HG03060 (cell line): ENCODE results near the gene NABP1.

Experiments
- ATAC-seq: cut with Tn5 transposase; IDR thresholded peaks from one replicate; pipeline ENCODE4 v1.9.1; 2021; ENCODE audit warnings: low read depth, moderate number of reproducible peaks; ENCODE audit not compliant: unreplicated experiment

NABP1 gene

GRCh38 chr2:191678437-191679100 lies 633 bp downstream of the NABP1 start:
- ATAC-seq = no peak

- peak; percentile 33 for ATAC-seq
Measured at GRCh38 chr2:191679818-191680600, 2.1 kb downstream of the NABP1 start.

DNA sequence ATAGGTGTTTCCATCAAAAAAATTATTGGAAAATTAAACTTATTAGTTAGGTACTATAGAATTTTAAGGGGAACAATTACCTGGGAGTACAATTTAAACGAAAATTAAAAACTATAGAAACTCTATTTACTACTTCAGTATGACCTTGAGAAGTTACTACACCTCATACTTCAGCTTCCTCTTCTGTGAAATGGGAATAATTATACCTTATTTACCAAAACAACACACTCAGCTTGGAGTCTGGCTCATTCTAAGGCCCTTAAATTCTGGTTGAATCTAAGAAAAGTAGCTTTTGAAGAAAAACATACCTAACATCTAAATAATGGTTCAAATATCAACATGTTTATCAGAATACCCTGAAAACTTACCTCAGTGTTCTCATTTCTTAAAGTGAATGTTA lies 2.7 kb downstream of the NABP1 start:
- ATAC-seq = no peak

DNA sequence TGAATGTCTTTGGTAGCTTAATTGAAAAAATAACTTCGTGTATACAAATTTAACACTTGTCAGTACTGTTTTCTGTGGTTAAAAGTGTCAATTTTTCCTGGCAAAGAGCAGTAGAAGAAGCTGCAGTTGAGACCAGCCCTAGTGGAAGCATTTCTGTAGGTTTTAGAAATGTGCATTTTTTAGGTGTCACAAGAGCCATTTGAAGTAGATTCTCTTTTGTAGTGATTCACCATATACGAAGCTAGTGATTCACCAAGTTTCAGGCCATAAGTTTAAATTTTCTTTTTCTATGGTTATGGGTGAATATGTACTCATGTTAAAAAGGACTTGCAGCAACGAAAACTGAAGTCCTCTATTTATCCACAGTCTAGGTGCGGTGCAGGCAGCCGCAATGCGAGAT lies 4.2 kb downstream of the NABP1 start:
- no peak for ATAC-seq

DNA sequence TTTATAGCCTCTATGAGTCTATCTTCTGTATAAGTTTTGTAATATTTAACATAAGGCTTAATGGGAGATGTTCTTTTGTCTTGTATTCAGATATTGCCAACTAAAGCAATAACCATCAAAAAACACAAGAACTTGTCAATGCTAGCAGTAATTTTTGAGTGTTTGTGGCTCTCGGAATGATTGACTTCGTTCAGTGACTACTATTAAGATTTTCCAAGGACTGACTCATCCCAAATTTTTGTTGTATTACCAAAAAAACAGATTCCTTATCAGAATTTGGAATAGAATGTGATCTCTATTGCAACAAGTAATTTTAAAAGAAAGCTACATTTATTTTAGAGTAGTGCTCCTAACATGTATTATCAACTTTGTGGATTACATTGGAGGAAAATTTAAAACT lies 8.1 kb downstream of the NABP1 start:
- ATAC-seq = no peak

- ATAC-seq = no peak
Measured at GRCh38 chr2:191686729-191687128, 8.8 kb downstream of the NABP1 start.

DNA sequence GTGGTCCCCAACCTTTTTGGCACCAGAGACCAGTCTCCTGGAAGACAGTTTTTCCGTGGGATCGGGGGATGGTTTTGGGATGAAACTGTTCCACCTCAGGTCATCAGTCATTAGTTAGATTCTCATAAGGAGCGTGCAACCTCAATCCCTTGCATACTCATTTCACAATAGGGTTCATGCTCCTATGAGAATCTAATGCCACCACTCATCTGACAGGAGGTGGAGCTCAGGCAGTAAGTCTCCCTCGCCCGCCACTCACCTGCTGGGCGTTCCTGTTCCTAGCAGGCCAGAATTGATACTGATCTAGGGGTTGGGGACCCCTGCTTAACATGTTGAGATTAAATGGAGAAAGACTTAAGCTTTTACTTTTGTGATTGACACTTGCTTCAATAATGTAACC lies 9.9 kb downstream of the NABP1 start:
- no peak for ATAC-seq

GRCh38 chr2:191688934-191689695 lies 11.2 kb downstream of the NABP1 start:
- ATAC-seq = no peak

DNA sequence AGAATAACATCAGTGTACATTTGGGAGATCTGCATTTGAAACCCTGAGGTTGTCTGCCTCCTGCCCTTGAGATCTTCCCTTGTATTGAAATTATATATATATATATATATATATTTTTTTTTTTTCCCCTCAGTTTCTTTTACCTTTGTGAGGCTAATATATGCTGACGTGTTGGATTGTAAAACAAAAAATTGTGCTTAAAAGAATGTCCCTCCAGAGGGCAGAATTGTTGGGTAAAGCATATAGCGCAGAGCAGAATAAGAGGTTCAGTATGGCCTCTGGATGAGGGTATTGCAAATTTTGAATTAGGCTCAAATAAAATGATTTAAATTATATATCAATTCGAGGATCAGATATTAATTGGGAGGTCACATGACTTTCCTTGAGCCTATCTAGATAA lies 12.4 kb downstream of the NABP1 start:
- ATAC-seq = no peak

DNA sequence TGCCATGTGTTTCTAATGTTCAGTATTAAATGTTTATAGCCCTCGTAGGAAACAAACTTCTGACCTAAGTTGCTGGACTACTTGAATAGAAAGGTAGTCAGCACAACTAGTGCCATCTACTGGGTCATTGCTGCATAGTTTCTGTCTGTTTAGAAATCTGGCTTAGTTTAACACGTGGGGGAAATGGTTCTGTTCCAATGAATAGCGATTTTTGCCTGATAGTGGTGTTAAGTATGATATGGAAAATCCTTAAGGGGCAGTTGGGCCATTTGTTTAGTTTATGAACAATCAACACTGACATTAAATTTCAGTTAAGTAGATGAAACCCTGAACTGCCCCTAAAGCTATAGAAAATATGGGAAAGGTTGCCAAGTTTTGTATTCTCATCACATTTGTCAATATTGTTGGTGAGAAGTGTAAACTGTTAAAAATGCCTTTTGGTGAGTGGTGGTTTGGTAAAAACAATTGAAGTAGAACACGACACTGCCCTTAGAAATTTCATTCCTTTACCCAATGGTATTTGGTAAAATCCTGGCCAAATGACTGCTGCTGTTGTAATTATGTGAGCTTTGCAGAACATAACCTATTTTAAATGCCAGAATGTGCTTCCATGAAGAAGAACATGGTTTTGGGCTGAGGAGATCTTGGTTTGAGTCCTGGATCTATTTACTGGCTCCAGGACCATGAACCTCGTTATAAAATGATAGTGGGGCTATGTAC lies 13.2 kb downstream of the NABP1 start:
- ATAC-seq = peak; percentile 62

- no peak for ATAC-seq
Measured at GRCh38 chr2:191691898-191692297, 14.0 kb downstream of the NABP1 start.

DNA sequence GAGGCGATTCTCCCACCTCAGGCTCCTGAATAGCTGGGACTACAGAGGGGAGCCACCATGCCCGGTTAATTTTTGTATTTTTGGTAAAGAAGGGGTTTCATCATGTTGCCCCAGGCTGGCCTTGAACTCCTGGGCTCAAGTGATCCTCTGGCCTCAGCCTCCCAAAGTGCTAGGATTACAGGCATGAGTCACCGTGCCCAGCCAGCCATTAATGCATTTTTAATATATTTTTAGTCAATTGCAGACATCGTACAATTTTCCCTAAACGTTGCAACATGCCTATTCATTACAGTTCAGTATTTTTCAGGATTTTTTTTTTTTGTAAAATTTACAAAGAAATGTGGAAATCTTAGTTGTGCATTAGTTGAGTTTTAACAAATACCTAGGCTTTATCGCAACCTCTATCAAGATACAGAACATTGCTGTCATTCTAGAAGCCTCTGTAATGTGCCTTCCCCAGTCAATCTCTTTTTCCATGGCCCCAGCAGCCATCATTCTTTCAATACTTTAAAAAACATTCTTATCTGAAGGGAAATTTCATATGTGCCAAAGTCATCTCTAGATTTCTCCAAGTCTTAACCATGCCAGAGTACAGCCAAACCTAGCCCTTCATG lies 14.7 kb downstream of the NABP1 start:
- ATAC-seq = no peak

- no peak for ATAC-seq
Measured at GRCh38 chr2:191693166-191693565, 15.2 kb downstream of the NABP1 start.

DNA sequence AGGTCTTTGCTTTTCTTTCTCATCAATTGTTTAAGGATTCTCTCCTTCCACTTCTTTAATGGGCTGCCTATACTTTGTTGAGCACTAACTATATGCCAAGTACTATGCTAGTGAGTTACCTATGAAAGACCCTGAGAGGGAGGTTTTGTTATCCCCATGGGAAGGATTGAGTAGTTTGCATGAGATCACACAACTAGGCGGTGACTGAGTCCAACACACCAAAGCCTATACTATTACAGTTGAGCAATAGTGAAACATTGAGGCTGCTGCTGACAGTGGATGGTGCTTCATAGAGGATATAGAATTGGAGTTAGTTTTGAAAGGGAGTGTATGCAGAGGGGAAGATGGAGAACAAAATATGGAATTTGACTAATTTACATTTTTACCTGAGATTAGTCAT lies 15.8 kb downstream of the NABP1 start:
- ATAC-seq = no peak

DNA sequence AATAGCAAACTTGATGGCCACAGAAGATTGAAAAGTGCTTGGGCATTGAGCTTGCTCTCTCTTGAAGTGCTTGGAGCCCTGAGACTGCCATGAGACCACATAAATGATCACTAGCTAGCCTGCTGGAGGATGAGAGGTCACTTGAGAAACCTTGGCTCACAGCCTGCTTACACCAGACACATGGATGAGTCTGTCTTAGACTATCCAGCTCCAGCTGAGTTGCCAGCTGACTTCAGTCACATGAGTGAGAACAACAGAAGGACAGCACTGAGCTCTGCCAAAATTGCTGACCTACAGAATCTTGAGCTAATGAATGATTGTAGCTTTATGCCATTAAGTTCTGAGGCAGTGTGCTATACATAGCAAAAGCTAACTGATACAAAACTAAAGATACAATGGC lies 18.1 kb downstream of the NABP1 start:
- no peak for ATAC-seq

DNA sequence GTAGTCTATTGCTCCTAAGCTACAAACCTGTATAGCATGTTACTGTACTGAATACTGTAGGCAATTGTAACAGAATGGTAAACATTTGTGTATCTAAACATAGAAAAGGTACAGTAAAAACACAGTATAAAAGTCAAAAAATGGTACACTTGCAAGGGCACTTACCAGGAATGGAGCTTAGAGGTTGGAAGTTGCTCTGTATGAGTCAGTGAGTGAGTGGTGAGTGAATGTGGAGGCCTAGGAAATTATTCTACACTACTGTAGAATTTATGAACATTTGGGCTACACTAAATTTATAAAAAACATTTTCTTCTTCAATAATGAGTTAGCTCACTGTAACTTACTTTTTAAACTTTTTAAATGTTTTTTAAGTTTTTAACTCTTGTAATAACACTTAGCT lies 19.0 kb downstream of the NABP1 start:
- no peak for ATAC-seq

- no peak for ATAC-seq
Measured at GRCh38 chr2:191697870-191698269, 19.9 kb downstream of the NABP1 start.

- ATAC-seq = no peak
Measured at GRCh38 chr2:191699341-191699945, 21.5 kb downstream of the NABP1 start.

- ATAC-seq = no peak
Measured at GRCh38 chr2:191701029-191701428, 23.1 kb downstream of the NABP1 start.

GRCh38 chr2:191701696-191702095 lies 23.8 kb downstream of the NABP1 start:
- no peak for ATAC-seq
